NCI-H2196 (cell line): ENCODE measurements around the gene ARL17A.
"Not testable (repeated sequence)": the region's sequence is repeated elsewhere in the genome, so short reads cannot be mapped to it uniquely, and the experiment has no call there.

Experiments
- DNase-seq: peaks from one replicate; lab custom pipeline; 2025; ENCODE audit not compliant: unreplicated experiment; lab: John Stamatoyannopoulos, UW

ARL17A gene

DNA sequence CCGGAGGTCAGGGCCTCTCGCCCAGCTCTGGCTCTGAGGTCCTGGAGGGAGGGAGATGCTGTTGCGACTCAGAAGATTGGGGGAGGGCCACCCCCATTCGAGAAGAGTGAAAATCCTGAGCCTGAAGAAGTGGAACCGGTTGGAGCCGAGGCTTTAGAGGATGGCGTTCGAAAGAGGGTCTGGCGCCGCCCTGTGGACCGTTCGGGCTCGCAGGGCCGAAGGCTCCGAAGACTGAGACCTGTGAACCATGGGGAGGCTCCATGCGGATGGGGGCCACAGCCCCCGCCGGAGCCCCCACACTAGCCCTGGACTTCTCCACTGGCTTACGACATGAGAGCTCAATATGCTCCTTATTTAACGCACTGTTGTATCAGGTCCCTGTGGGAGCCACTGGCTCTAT is 20.3 kb downstream of the ARL17A start:
- DNase-seq = not testable (repeated sequence)

DNA sequence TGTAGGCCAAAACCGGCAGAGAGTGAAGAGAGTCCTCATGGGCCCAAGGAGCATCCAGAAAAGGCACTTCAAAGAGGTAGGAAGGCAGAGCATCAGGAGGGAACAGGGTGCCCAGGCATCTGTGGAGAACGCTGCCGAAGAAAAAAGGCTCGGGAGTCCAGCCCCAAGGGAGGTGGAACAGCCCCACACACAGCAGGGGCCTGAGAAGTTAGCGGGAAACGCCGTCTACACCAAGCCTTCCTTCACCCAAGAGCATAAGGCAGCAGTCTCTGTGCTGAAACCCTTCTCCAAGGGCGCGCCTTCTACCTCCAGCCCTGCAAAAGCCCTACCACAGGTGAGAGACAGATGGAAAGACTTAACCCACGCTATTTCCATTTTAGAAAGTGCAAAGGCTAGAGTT is 30.9 kb downstream of the ARL17A start:
- not testable (repeated sequence) for DNase-seq

DNA sequence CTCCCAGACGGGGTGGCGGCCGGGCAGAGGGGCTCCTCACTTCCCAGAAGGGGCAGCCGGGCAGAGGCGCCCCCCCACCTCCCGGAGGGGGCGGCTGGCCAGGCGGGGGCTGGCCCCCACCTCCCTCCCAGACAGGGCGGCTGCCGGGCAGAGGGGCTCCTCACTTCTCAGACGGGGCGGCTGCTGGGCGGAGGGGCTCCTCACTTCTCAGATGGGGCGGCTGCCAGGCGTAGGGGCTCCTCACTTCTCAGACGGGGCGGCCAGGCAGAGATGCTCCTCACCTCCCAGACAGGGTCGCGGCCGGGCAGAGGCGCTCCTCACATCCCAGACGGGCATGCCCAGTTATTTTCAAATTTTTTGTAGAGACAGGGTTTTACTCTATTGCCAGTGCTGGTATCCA is 44.8 kb downstream of the ARL17A start:
- not testable (repeated sequence) for DNase-seq

GRCh38 chr17:46512168-46512567 is 67.3 kb downstream of the ARL17A start, which contains the start of gene LRRC37A2:
Gene LRRC37A2 (plus strand): TSS chr17:46512468. CDS start chr17:46512713, 245 bp downstream.
- not testable (repeated sequence) for DNase-seq

- DNase-seq = not testable (repeated sequence)
Observed at GRCh38 chr17:46505896-46506295, 73.6 kb downstream of the ARL17A start.

GRCh38 chr17:46499437-46500139 is 79.9 kb downstream of the ARL17A start:
- DNase-seq = peak; percentile 14

DNA sequence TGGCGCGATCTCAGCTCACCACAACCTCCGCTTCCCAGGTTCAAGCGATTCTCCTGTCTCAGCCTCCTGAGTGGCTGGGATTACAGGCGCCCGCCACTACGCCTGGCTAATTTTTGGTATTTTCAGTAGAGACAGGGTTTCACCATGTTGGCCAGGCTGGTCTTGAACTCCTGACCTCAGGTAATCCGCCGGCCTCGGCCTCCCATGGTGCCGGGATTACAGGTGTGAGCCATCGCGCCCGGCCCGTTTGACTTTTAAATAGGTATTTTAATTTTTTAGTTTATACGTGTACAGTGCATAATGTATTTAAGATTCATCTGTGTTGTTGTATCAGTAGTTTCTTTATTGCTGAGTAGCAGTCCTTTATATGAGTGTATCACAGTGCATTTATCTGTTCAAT is 87.5 kb downstream of the ARL17A start:
- not testable (repeated sequence) for DNase-seq

DNA sequence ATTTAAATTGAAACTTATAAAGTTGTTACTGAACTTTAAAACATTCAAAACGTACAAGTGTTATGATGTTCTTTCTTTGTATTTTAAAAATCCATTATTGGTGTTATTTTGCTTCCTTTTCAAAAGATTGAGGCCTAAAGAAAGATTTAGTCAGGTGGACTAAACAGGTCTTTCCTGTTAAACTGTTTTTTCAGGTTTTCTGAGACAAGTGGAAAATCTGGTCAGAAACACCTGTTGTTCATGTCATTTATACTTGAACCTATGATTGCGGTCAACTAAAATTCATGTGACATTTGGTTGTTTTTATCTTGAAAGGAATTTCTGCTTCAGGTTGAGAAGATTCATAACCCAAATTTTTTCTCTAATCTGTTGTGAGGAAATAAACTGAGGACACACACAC is 98.2 kb downstream of the ARL17A start:
- not testable (repeated sequence) for DNase-seq

GRCh38 chr17:46478823-46479222 is 100.7 kb downstream of the ARL17A start:
- DNase-seq = not testable (repeated sequence)

DNA sequence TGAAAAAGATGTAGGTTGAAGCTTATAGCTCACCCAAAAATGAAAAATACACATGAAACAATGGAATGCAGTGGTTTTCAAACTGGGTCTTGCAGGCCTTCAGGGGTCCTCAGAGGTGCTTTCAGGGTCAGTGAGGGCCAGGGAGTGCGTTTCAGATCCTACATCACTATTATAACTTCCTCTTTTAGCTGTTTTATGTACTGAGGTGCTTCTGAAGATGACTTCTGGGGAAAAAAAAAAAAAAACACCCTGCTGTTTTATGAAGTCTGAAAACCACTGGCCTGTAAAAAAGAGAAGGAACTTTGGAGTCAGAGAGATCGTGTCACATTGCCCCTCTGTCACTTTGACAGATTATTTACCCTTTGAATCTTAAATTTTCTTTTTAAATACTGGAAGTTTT is 103.9 kb downstream of the ARL17A start:
- DNase-seq = not testable (repeated sequence)

GRCh38 chr17:46474489-46474888 is 105.0 kb downstream of the ARL17A start:
- DNase-seq = not testable (repeated sequence)

DNA sequence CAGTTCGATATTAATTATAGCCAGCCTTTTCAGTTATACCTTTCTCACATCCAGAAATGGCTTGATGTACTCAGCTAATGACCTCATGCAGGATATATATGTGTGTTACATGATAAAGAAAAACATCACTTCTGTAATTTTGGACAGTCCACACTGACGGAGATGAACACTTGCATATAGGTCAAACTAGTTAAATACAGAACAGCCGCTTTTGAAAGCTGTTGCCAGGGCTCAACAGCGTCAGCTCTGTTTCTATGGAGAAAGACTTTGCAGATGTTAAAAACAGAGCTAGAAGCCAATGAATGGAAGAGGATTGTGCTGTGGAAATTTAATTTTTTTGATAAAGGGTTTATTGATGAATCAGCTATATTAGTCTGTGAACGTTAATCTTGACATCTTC is 111.9 kb downstream of the ARL17A start:
- not testable (repeated sequence) for DNase-seq
